DOHH2 (cell line): ENCODE results near the gene ECI2.

ENCODE experiments used
- EZH2phosphoT487 ChIP-seq: fragments of 200-600 bp; sonication (generic); IDR thresholded peaks from 2 replicates; pipeline ENCODE4 v1.6.1; 2017; ENCODE audit warnings: borderline replicate concordance, mild to moderate bottlenecking, antibody characterized with exemption, low read length, moderate library complexity, mixed read lengths
- TF ChIP-seq, protein P1 (sequence below): fragments of 200-600 bp; sonication (generic); IDR thresholded peaks from one replicate; pipeline ENCODE4 v1.5.1; 2014; ENCODE audit warnings: antibody characterized with exemption, mild to moderate bottlenecking, low read depth, low read length; ENCODE audit not compliant: poor library complexity, severe bottlenecking

DNA sequence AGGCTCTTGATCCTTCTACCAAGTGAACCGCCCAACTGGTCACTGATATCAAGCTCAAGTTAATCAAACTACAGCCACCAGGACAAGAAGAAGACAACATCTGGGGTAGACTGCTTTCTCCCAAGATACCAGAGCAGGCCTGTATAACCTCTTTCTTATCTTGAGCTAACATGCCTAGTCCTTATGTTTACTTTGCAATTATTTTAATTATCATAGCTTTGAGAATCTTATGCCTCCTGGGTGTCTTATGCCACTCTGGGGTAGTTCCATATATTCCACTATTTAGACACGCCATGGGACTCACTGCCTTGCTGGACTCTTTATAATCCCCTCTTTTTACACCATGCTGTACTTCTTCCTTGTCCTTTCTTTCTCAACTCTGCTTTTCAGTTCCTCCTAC is 41.5 kb upstream of the ECI2 start:
- TF ChIP-seq, protein P1, sequence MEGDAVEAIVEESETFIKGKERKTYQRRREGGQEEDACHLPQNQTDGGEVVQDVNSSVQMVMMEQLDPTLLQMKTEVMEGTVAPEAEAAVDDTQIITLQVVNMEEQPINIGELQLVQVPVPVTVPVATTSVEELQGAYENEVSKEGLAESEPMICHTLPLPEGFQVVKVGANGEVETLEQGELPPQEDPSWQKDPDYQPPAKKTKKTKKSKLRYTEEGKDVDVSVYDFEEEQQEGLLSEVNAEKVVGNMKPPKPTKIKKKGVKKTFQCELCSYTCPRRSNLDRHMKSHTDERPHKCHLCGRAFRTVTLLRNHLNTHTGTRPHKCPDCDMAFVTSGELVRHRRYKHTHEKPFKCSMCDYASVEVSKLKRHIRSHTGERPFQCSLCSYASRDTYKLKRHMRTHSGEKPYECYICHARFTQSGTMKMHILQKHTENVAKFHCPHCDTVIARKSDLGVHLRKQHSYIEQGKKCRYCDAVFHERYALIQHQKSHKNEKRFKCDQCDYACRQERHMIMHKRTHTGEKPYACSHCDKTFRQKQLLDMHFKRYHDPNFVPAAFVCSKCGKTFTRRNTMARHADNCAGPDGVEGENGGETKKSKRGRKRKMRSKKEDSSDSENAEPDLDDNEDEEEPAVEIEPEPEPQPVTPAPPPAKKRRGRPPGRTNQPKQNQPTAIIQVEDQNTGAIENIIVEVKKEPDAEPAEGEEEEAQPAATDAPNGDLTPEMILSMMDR: no peak
- TF ChIP-seq EZH2phosphoT487: no peak
